GM19099 (cell line): ENCODE data around the gene GMNN.

Experiments
- POLR2A ChIP-seq: IDR thresholded peaks from 3 replicates; pipeline ENCODE4 v1.6.1; 2011; ENCODE audit warnings: low read depth; ENCODE audit not compliant: insufficient read length; ENCODE audit errors: extremely low read depth

GMNN gene

GRCh38 chr6:24831771-24832716, 57.3 kb downstream of the GMNN start:
- no peak for TF ChIP-seq POLR2A

DNA sequence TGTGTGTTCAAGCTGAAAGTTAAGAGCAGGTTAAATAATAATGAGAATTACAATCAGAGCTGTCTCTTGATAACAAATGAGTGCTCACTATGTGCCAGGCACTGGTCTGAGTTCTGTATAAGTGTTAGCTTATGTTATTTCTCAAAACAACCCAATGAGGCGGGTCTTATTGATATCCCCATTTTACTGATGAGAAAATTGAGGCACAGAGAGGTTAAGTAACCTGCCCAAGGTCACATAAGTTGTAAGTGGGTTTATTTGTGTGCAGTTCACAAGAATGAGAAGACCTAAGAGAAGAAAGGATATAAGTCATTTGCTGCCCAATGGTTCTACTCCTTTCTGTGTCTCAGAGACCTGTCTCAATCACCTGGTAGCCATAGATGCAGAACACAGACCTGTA, 58.1 kb downstream of the GMNN start:
- TF ChIP-seq POLR2A, result no peak

DNA sequence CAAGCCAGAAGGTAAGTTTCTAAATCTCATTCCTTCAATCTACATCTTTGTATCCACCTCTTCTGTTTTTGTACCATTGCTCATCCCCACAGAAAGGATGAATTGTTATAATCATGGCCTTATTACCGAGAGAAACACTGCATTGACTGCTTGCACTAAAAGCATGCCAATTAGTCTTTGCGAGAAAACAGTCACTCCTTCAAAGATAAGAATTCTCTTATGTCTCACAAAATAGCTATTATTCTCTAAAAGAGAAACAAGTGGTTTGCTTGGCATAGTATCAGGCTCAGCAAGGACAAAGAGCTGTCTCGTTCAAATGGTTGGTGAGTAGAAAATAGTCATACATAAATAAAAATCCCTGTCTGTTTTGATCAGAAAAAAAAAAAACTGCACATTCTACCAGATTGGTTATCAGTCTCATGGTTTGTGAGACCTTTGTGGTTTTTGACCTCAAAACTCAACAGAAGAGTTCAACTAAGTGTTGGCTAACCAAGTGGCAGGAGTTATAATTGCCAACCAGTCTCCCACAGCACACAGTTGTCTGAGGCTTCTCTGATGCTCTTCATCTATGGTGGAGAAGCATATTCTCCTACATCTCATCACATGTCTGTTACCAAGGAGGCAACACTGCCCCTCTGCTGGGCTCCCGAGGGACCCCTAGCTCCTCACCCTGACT, 59.1 kb downstream of the GMNN start:
- no peak for TF ChIP-seq POLR2A
